HepG2 (cell line): Measurements from ENCODE around the gene SYN1. TPM values are rescaled to one million over a fixed set of nuclear protein-coding genes. Genes with fewer than 3 reads are reported as not detected.

ENCODE experiments used
- ATF1 ChIP-seq: IDR thresholded peaks from 2 replicates; pipeline ENCODE4 v1.6.1; 2016; ENCODE audit warnings: mild to moderate bottlenecking, control low read depth
- ATF7 ChIP-seq, 2 experiments: fragments of 450-650 bp in 1 of 2; sonication (generic) in 1 of 2; formaldehyde crosslinking in 1 of 2; IDR thresholded peaks; 2 replicates each; pipeline versions ENCODE4 v1.4.0 to v1.6.1; 2016 to 2020; ENCODE audit warnings: antibody characterized with exemption in 1 of 2, mild to moderate bottlenecking in 1 of 2, missing genetic modification reagents in 1 of 2
- HCFC1 ChIP-seq: fragments of 150-350 bp; IDR thresholded peaks from 2 replicates; pipeline ENCODE4 v1.6.1; 2014; ENCODE audit warnings: low read depth, low read length
- KDM6A ChIP-seq: IDR thresholded peaks from 2 replicates; pipeline ENCODE4 v1.6.1; 2016; ENCODE audit warnings: low read depth
- KLF6 ChIP-seq: IDR thresholded peaks from 2 replicates; pipeline ENCODE4 v1.8.0; 2016; ENCODE audit warnings: missing biosample characterization, missing genetic modification reagents
- KMT2A ChIP-seq: sonication (generic); formaldehyde crosslinking; IDR thresholded peaks from 2 replicates; pipeline ENCODE4 v1.4.0; 2020; ENCODE audit warnings: missing genetic modification reagents
- MAFF ChIP-seq: IDR thresholded peaks from 2 replicates; pipeline ENCODE4 v1.6.1; 2011; ENCODE audit warnings: low read depth, low read length, improper control_type of control experiment
- MXD4 ChIP-seq: IDR thresholded peaks from 2 replicates; pipeline ENCODE4 v1.6.1; 2016; ENCODE audit warnings: mild to moderate bottlenecking, missing biosample characterization, missing genetic modification reagents
- MXI1 ChIP-seq: IDR thresholded peaks from 3 replicates; pipeline ENCODE4 v1.6.1; 2012; ENCODE audit warnings: low read depth, low read length, inconsistent platforms, borderline replicate concordance
- PAX8 ChIP-seq: sonication (generic); formaldehyde crosslinking; IDR thresholded peaks from 2 replicates; pipeline ENCODE4 v1.8.0; 2022; ENCODE audit warnings: mild to moderate bottlenecking, missing genetic modification reagents, borderline replicate concordance
- TBX2 ChIP-seq: sonication (generic); formaldehyde crosslinking; IDR thresholded peaks from 2 replicates; pipeline ENCODE4 v1.5.0; 2020; ENCODE audit warnings: missing genetic modification reagents, mild to moderate bottlenecking, borderline replicate concordance
- U2AF1 ChIP-seq: fragments of 200-400 bp; formaldehyde crosslinking; optimal IDR thresholded peaks from 2 replicates; pipeline ENCODE3; 2017; ENCODE audit warnings: mild to moderate bottlenecking, low read depth, low read length
- ZBTB4 ChIP-seq: sonication (generic); formaldehyde crosslinking; IDR thresholded peaks from 2 replicates; pipeline ENCODE4 v1.4.0; 2020; ENCODE audit warnings: missing genetic modification reagents, mild to moderate bottlenecking, borderline replicate concordance
- ZGPAT ChIP-seq: IDR thresholded peaks from 2 replicates; pipeline ENCODE4 v1.6.1; 2016; ENCODE audit warnings: mild to moderate bottlenecking
- ZNF574 ChIP-seq: sonication (generic); formaldehyde crosslinking; IDR thresholded peaks from 2 replicates; pipeline ENCODE4 v1.4.0; 2020; ENCODE audit warnings: missing genetic modification reagents
- ZNF598 ChIP-seq: sonication (generic); formaldehyde crosslinking; IDR thresholded peaks from 2 replicates; pipeline ENCODE4 v1.5.1; 2020; ENCODE audit warnings: mild to moderate bottlenecking, missing genetic modification reagents, borderline replicate concordance
- ZNF784 ChIP-seq: sonication (generic); formaldehyde crosslinking; IDR thresholded peaks from 2 replicates; pipeline ENCODE4 v1.5.1; 2020; ENCODE audit warnings: missing genetic modification reagents, mild to moderate bottlenecking, borderline replicate concordance
- polyA plus RNA-seq, 8 experiments: library from polyadenylated mRNA; depleted of rRNA in 3 of 8; stranded (reverse) in 7 of 8; unstranded in 1 of 8; fragments of >200 nt; fragmentation: Illumina TruSeq in 4 of 8; extraction: Trizol in 4 of 8; gene quantifications; 2 replicates each; pipeline versions ENCODE4 v1.2.1 to v1.2.3, GENCODE V29; 2011 to 2016; ENCODE audit warnings: low read depth in 4 of 8, missing spikeins in 1 of 8, mixed read lengths in 1 of 8; ENCODE audit not compliant: insufficient read depth in 1 of 8
- total RNA-seq, 5 experiments: library from RNA; depleted of rRNA; stranded (reverse); fragments of >200 nt; fragmentation: Illumina TruSeq; extraction: Trizol; gene quantifications; 2 replicates each; pipeline ENCODE4 v1.2.3, GENCODE V29; 2016; ENCODE audit warnings: low read depth in 1 of 5
- TF ChIP-seq, protein P1 (sequence below): IDR thresholded peaks from 2 replicates; pipeline ENCODE4 v1.6.1; 2016; ENCODE audit warnings: low read depth

SYN1 gene
- total and polyA plus RNA-seq, 2 of the 13 experiments (the other 11 are each of a cell fraction or from before 2014, with no cell fraction given): not detected

GRCh38 chrX:47658684-47659420, 39.2 kb upstream of the SYN1 start, which contains the start of gene UXT (continued):
- TF ChIP-seq, protein P1, sequence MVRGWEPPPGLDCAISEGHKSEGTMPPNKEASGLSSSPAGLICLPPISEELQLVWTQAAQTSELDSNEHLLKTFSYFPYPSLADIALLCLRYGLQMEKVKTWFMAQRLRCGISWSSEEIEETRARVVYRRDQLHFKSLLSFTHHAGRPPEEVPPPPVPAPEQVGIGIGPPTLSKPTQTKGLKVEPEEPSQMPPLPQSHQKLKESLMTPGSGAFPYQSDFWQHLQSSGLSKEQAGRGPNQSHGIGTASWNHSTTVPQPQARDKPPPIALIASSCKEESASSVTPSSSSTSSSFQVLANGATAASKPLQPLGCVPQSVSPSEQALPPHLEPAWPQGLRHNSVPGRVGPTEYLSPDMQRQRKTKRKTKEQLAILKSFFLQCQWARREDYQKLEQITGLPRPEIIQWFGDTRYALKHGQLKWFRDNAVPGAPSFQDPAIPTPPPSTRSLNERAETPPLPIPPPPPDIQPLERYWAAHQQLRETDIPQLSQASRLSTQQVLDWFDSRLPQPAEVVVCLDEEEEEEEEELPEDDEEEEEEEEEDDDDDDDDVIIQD (CRISPR knock-in tag): 0 out of 2 replicates have a peak, but pooled peaks have one; percentile 25
- peak; percentile 97 for TF ChIP-seq ATF1 (CRISPR knock-in tag)
- peak; percentile 27; the same call in 1 of the 2 replicates for TF ChIP-seq ZBTB4 (CRISPR knock-in tag)
- peak; percentile 22; the same call in 1 of the 2 replicates for TF ChIP-seq KMT2A (CRISPR knock-in tag)
- TF ChIP-seq HCFC1: 0 out of 2 replicates have a peak, but pooled peaks have one; percentile 9
- peak; percentile 30; the same call in 1 of the 2 replicates for TF ChIP-seq ZNF574 (CRISPR knock-in tag)
- TF ChIP-seq PAX8 (CRISPR knock-in tag): no peak
- TF ChIP-seq KDM6A: no peak
- TF ChIP-seq U2AF1: no peak
- TF ChIP-seq ZNF784 (CRISPR knock-in tag): no peak
- no peak for TF ChIP-seq MXD4
- no peak for TF ChIP-seq MAFF
- peak; percentile 37; the same call in 1 of the 2 replicates for TF ChIP-seq TBX2 (CRISPR knock-in tag)
- TF ChIP-seq ZNF598 (CRISPR knock-in tag): 0 out of 2 replicates have a peak, but pooled peaks have one; percentile 50
- TF ChIP-seq ZGPAT (CRISPR knock-in tag): peak; percentile 74; the same call in 1 of the 2 replicates
- peak; percentile 57 for TF ChIP-seq ATF7 (IDR thresholded peaks at IDR 0.05)
- 0 out of 2 replicates have a peak, but pooled peaks have one; percentile 48 for TF ChIP-seq ATF7 (CRISPR knock-in tag; IDR thresholded peaks at IDR 0.05)
- TF ChIP-seq KLF6 (CRISPR knock-in tag): 0 out of 2 replicates have a peak, but pooled peaks have one; percentile 68
- TF ChIP-seq MXI1: peak; percentile 72; the same call in 1 of the 3 replicates
